Loucy (cell line): ENCODE data around the gene CNGA2.

ENCODE experiments used
- H2AFZ ChIP-seq: fragments of 200-600 bp; sonication (generic); 2 replicates; pipeline ENCODE4 v1.6.0; 2016; ENCODE audit warnings: antibody characterized with exemption, mild to moderate bottlenecking, low read length, moderate library complexity
- H3F3A ChIP-seq: fragments of 200-600 bp; 2 replicates; pipeline ENCODE4 v1.6.0; 2016; ENCODE audit warnings: antibody characterized with exemption, low read depth, mild to moderate bottlenecking
- H3K27me3 ChIP-seq: fragments of 200-600 bp; sonication (generic); 2 replicates; pipeline ENCODE4 v1.6.1; 2014; ENCODE audit warnings: low read length, mild to moderate bottlenecking; ENCODE audit not compliant: insufficient read depth, poor library complexity, severe bottlenecking
- H3K36me3 ChIP-seq: fragments of 200-600 bp; sonication (generic); 2 replicates; pipeline ENCODE4 v1.6.1; 2016; ENCODE audit warnings: low read length; ENCODE audit not compliant: insufficient read depth
- H3K4me1 ChIP-seq: fragments of 200-600 bp; sonication (generic); 2 replicates; pipeline ENCODE4 v1.5.1; 2014; ENCODE audit warnings: low read length, mild to moderate bottlenecking; ENCODE audit not compliant: insufficient read depth, poor library complexity, severe bottlenecking
- H3K4me2 ChIP-seq: fragments of 200-600 bp; sonication (generic); 2 replicates; pipeline ENCODE4 v1.6.0; 2014; ENCODE audit warnings: antibody characterized with exemption, low read length, low read depth, mild to moderate bottlenecking; ENCODE audit not compliant: poor library complexity, severe bottlenecking
- H3K4me3 ChIP-seq: fragments of 200-600 bp; sonication (generic); 2 replicates; pipeline ENCODE4 v1.5.1; 2014; ENCODE audit warnings: low read length, mild to moderate bottlenecking, mixed read lengths; ENCODE audit not compliant: poor library complexity, severe bottlenecking
- H3K79me2 ChIP-seq: fragments of 200-600 bp; sonication (generic); 2 replicates; pipeline ENCODE4 v1.6.1; 2014; ENCODE audit warnings: low read length; ENCODE audit not compliant: insufficient read depth
- H3K9ac ChIP-seq: fragments of 200-600 bp; sonication (generic); 2 replicates; pipeline ENCODE4 v1.6.0; 2014; ENCODE audit warnings: mild to moderate bottlenecking, low read depth, low read length, moderate library complexity; ENCODE audit not compliant: poor library complexity, severe bottlenecking
- H3K9me2 ChIP-seq: fragments of 200-600 bp; sonication (generic); replicated peaks from 2 replicates; pipeline ENCODE4 v1.6.1; 2016; ENCODE audit warnings: low read depth, low read length, mixed read lengths
- H3K9me3 ChIP-seq: fragments of 200-600 bp; sonication (generic); 2 replicates; pipeline ENCODE4 v1.6.1; 2014; ENCODE audit warnings: mild to moderate bottlenecking, antibody characterized with exemption, low read length, low read depth; ENCODE audit not compliant: insufficient read depth
- H4K20me1 ChIP-seq: fragments of 200-600 bp; sonication (generic); 2 replicates; pipeline ENCODE4 v1.6.0; 2014; ENCODE audit warnings: antibody characterized with exemption, low read length, mild to moderate bottlenecking; ENCODE audit not compliant: insufficient read depth, poor library complexity, severe bottlenecking
- EZH2phosphoT487 ChIP-seq: fragments of 200-600 bp; IDR thresholded peaks from 2 replicates; pipeline ENCODE4 v1.6.1; 2018; ENCODE audit warnings: antibody characterized with exemption, mild to moderate bottlenecking, moderate library complexity, borderline replicate concordance
- TF ChIP-seq, protein P1 (sequence below): fragments of 200-600 bp; sonication (generic); conservative IDR thresholded peaks from 2 replicates; pipeline ENCODE4 v1.5.1; 2014; ENCODE audit warnings: mild to moderate bottlenecking, antibody characterized with exemption, low read length

The CNGA2 gene

DNA sequence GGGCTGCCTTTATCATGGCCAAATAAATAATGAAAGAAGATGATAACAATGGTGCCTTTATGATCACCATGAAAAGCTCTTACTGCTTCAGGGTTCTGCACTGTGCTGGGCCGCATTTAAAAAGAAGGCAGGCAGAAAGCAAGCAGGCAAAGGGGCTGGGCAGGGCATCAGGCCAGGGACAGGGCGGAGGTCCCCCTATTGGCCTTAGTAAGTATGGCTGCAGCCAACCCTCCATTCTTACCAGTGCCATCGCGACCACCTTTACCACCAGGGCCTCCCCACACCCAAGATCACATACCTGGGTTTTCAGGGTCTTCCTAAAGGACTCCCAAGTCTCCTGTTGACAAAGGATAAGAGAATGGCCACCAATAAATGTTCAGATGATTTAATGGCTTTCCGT is 38.9 kb downstream of the CNGA2 start:
- no peak for TF ChIP-seq EZH2phosphoT487
- TF ChIP-seq, protein P1, sequence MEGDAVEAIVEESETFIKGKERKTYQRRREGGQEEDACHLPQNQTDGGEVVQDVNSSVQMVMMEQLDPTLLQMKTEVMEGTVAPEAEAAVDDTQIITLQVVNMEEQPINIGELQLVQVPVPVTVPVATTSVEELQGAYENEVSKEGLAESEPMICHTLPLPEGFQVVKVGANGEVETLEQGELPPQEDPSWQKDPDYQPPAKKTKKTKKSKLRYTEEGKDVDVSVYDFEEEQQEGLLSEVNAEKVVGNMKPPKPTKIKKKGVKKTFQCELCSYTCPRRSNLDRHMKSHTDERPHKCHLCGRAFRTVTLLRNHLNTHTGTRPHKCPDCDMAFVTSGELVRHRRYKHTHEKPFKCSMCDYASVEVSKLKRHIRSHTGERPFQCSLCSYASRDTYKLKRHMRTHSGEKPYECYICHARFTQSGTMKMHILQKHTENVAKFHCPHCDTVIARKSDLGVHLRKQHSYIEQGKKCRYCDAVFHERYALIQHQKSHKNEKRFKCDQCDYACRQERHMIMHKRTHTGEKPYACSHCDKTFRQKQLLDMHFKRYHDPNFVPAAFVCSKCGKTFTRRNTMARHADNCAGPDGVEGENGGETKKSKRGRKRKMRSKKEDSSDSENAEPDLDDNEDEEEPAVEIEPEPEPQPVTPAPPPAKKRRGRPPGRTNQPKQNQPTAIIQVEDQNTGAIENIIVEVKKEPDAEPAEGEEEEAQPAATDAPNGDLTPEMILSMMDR: no peak
- H3K9me2 ChIP-seq: no peaks in the 10 kb centered on the region
- no peak overlapping the region for H3K4me3 ChIP-seq
- H3K9me3 ChIP-seq: no peaks in the 10 kb centered on the region
- H3K79me2 ChIP-seq: no peaks in the 10 kb centered on the region
- H2AFZ ChIP-seq: no peak overlapping the region
- no peaks in the 10 kb centered on the region for H3K36me3 ChIP-seq
- H4K20me1 ChIP-seq: no peaks in the 10 kb centered on the region
- no peak overlapping the region for H3K9ac ChIP-seq
- no peak overlapping the region for H3K4me2 ChIP-seq
- H3K27me3 ChIP-seq: no peaks in the 10 kb centered on the region
- H3F3A ChIP-seq: no peaks in the 10 kb centered on the region
- H3K4me1 ChIP-seq: no peaks in the 10 kb centered on the region

DNA sequence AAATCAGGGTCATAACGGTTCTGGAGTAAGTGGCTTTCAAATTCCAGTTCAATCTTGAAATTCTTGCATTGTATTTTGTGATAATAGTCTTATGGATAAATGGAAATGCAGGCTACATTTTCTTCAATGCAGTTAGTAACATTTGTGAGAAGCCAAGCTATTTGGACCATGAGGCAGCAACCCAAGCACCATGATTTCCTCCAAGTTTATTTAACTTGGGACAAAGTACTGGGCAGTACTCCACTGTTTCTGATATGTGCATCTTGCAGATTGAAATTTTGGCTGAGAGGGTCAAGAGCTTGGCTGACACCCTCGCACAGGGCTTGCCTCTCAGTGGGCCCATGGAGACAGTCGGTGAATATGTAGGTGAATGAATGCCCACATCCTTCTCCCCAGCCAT is 39.9 kb downstream of the CNGA2 start:
- Histone ChIP-seq H3K27me3 (no peaks in the 10 kb centered on the region), H3K9ac (no peak overlapping the region), H3K4me2 (no peak overlapping the region), H3K9me3 (no peaks in the 10 kb centered on the region), H2AFZ (no peak overlapping the region), H3F3A (no peaks in the 10 kb centered on the region), H3K4me3 (no peak overlapping the region), H3K4me1 (no peaks in the 10 kb centered on the region), H3K9me2 (no peaks in the 10 kb centered on the region), H3K36me3 (no peaks in the 10 kb centered on the region), H3K79me2 (no peaks in the 10 kb centered on the region), H4K20me1 (no peaks in the 10 kb centered on the region)
- TF ChIP-seq, protein P1: no peak
- no peak for TF ChIP-seq EZH2phosphoT487

DNA sequence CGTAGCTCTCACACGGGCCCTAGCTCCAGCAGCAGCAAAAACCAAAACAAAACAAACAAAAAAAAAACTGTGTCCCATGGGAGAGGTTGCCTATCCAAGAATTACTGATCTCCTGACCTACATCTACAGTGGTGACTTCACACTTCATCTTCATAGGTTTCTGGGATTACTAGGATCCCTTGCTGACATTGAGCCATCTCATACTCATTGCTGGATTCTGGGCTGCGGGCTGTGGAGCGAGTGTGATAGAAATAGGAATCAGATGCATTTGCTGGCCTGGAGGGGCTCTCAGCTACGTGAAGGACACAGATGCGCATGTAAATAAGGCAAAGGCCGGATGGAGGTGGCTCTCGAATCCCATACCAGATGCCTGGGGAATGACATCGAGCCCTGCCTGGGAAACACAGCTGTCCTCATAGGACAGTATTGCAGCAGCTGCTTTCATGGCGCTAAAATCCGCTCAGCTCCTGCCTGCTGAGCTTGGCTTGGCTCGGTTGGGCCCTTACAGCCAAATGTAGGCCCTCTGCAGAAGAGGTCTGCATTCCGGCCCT is 41.7 kb downstream of the CNGA2 start:
- H3K9ac ChIP-seq: no peak overlapping the region
- no peak overlapping the region for H2AFZ ChIP-seq
- no peak overlapping the region for H3K4me2 ChIP-seq
- no peaks in the 10 kb centered on the region for H4K20me1 ChIP-seq
- no peaks in the 10 kb centered on the region for H3K9me2 ChIP-seq
- no peaks in the 10 kb centered on the region for H3K27me3 ChIP-seq
- no peaks in the 10 kb centered on the region for H3F3A ChIP-seq
- no peaks in the 10 kb centered on the region for H3K4me1 ChIP-seq
- no peaks in the 10 kb centered on the region for H3K9me3 ChIP-seq
- no peaks in the 10 kb centered on the region for H3K79me2 ChIP-seq
- TF ChIP-seq EZH2phosphoT487: no peak
- TF ChIP-seq, protein P1: no peak
- no peak overlapping the region for H3K4me3 ChIP-seq
- H3K36me3 ChIP-seq: no peaks in the 10 kb centered on the region
